GM21528 (cell line): ENCODE data around the gene DNAJC1.

Experiments
- ATAC-seq: cut with Tn5 transposase; IDR thresholded peaks from one replicate; pipeline ENCODE4 v1.9.1; 2021; ENCODE audit warnings: mild to moderate bottlenecking, moderate library complexity; ENCODE audit not compliant: unreplicated experiment, low FRiP score

The DNAJC1 gene

DNA sequence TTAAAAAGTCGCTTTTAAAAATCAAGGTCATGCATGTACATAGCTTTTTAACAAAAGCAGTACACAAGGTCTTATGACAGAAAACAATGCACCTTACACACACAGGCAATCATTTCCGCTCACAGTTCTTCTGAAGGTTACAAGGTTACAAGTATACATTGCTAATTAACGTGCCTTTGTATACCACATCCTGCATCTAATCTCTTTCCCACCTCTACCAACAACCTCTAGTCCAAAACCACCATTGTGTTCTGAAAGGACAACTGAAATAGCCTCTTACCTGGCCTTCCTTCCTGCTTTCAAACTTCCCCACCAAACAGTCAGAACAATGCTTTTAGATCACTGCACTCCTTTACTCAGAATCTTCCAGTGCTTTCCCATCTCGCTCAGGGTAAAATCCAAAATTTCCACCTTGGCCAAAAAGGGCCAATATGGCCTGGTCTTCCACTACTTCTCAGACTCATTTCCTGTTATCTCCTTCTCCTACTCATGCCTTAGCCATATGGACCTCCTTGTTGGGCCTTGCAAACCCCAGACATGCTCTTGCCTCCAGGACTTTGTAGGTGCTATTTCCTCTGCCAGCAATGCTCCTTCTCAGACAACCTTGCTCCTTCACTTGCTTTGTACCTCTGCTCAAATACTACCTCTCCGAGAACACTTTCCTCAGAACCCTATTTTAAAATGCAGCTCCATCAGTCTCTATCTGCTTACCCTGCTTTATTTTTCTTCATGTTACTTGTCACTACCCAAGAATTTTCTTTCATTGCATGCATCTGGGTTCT, 205.4 kb downstream of the DNAJC1 start:
- ATAC-seq = no peak

DNA sequence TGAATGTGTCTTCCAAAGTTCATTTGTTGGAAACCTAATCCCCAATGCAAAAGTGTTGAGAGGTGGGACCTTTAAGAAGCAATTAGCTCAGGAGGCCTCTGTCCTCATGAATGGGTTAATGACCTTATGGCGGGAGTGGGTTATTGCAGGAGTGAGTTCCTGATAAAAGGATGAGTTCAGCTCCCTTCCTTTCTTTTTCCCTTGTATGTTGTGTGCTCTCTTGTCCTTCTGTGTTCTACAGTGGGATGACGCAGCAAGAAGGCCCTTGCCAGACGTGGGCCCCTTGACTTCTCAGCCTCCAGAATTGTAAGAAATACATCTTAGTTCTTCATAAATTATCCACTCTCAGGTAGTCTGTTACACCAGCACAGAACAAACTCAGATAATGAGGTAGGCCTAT, 206.0 kb downstream of the DNAJC1 start:
- ATAC-seq = no peak

DNA sequence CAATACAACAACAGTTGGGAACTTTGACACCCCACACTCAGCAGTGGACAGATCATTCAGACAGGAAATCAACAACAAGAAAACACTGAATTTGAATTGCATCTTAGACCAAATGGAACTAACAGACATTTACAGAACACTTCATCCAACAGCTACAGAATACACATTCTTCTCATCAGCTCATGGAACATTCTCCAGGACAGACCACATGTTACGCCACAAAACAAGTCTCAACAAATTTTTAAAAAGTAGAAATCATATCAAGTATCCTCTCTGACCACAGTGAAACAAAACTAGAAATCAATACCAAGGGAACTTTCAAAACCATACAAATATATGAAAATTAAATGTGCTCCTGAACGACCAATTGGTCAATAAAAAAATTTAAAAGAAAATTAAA, 212.3 kb downstream of the DNAJC1 start:
- ATAC-seq = no peak

DNA sequence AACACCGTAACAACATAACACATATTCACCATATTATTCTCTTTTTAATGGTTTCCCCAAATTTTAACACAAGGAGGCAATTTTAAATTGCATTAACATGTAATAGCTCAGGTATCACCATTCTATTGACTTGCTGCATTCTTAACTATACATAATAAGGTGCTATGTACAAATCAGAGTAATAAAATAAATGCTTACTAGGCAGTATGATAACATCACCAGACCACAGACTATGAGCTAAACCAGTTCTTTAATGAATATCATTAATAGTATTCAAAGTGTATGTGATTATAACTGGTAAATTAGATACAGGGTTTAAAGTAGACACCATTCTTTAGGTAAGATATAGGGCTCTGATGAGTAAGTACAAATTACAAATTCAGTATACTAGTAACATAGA, 226.6 kb downstream of the DNAJC1 start:
- ATAC-seq = no peak

DNA sequence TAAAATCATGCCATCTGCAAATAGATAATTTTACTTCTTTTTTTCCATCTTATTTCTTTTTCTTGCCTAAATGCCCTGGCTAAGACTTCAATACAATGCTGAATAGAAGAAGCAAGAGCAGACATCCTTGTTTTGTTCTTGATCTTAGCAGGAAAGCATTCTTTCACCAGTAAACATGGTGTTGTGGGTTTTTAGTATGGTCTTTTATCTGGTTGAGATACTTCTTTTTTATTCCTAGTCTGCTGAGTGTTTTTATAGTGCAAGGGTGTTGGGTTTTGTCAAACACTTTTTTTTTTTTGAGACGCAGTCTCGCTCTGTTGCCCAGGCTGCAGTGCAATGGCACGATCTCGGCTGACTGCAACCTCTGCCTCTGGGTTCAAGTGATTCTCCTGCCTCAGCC, 232.3 kb downstream of the DNAJC1 start:
- no peak for ATAC-seq

DNA sequence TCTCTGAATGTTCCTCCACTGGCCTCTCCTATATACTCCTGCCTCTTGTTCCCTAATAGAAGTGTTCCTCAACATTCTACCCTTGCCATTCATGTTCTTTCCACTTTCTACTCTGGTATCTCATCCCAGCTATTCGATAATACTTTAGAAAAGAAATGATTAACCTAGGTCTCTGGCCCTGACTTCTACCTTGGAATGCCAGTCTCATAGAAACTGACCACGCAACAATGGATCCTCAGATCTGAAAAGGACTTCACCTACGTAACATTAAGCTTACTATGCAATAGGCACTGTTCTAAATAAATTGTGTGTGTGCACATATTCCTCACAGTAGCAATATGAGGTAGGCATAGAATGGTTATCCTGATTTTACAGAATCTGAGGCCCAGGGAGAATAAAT, 234.5 kb downstream of the DNAJC1 start:
- ATAC-seq = no peak

DNA sequence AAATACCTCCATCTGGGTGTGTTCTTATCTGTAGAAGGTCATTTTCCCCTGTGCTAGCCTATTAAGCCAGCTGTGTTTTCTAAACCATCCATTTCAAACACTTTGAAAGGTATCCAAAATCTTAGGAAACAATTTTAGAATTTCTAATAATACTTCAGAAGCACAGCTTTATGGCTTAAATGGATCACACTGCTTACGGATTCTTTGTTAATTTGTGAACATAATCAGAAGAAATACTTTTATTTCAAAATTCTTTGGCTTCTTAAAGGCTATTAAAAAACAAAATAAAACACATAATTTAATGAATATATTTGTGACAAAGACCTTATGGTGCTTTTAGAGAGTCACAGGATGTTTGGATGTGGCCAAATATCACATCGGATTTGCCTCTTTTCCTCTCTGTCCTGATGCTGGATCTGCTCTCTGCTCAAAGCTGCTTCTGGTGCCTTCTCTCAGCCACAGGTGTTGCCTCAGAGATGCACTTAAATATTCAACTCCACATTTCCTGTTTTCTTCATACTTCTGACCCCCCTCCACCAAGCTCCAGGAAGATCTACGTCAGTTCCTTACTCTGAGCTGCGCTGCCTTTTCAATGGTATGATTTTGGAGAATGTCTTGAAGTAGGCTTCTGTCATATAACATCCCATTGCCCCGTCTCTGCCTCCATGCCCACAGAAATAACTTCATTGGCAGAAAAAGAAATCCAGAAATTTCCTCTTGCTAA, 238.9 kb downstream of the DNAJC1 start:
- ATAC-seq = no peak

DNA sequence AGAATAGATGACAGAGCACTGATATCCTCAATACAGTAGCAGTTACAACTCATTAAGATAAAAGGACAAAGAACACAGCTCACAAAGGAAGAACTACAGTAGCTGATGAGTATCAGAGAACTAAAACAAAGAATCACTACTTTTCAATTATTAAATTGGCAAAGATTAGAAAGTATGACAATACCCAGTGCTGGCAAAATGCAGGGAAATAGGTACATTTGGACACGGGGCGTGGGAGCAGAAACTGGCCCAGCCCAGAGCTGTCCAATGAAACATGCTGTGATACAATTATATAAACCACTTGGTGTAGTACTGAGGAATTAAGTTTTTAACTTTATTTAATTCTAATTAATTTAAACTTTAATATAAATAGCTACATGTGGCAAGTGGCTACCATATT, 243.2 kb downstream of the DNAJC1 start:
- no peak for ATAC-seq

DNA sequence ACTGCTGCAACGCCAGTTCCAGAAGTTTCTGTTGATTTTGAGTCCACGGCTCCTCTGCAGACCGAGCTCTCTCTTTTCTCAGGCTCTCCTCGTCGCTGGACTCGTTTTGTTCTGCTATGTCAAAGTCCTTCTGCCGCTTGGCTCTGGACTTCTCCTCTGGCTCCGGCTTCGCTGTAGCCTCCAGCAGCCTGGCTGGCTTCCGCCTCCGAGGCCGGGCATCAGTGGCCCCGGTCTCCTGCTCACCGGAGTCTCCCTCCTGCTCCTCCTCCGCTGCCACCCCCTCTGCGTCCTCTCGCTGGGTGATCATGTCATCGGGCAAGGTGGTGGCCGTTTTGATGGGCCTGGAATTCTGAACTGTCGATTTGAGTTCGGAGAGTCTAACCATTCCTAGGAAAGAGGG, 244.3 kb downstream of the DNAJC1 start:
- no peak for ATAC-seq

DNA sequence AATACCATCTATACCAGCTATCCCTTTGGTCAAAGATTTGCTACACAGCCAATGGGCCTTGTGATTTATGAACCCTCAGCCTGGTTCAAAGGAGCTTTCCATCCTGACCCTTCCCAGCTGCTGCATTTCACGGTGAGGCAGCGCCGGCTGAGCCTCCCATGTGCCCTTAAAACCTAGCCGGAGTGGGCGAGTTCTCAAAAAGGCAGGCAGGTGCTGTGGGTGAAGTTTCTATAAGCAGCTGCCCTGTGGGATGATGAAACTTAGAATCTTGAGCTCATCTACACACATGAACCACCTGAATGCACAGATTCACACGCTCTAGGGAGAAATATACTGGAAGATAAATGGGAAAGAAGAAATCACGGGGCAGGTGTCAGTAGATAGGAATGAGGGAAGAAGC, 244.8 kb downstream of the DNAJC1 start:
- ATAC-seq = no peak

DNA sequence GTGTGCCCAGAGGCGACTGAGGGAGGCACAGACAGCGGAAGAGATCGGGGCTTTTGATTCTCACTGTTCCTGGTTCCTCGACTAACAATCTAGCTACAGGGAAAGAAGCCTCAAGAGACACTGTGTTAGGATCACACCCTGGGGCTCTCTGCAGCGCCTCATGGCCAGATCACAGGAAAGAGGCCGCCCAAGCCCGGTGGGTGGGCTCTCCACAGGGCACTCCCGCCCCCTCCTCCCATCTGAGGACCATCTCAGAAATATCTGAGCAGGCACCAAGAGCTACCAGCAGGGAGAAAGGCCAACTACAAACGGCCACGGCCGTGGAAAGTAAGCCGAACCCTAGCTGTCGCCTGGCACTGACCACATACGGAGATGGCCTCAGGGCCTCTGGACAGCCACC, 245.3 kb downstream of the DNAJC1 start:
- ATAC-seq = no peak

DNA sequence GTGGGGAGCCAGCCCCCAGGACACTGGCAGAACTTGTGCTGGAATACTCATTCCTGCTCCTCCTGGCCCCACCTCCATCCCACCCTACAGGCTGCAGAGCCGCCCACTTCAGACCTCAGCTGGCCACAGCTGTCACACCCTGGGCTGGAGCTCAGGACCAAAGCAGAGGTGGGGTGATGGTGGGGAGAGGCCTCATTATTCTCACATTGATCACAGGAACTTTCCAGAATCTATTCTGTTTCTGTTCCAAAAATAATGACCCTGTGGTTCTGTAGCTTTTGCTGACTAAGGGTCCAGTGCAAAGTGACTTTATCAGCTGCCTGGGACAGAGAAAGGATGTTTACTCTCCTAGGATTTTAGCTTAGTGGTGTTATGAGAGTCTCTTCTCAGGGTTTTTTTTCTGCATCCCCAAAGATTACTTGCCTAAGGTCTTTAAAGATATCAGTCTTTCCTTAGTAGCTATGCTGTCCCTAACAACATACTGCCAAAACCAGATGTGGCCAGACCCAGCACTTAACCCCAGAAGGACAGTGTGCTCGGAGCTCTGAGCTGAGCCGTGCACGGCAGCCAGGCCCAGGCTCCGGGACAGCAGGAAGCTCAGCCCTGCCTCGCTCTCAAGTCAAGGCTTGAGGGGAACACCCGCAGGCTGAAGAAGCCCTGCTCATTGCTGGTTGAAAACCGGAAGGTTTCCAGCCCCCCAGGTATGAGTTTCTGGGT, 246.2 kb downstream of the DNAJC1 start:
- ATAC-seq = no peak

DNA sequence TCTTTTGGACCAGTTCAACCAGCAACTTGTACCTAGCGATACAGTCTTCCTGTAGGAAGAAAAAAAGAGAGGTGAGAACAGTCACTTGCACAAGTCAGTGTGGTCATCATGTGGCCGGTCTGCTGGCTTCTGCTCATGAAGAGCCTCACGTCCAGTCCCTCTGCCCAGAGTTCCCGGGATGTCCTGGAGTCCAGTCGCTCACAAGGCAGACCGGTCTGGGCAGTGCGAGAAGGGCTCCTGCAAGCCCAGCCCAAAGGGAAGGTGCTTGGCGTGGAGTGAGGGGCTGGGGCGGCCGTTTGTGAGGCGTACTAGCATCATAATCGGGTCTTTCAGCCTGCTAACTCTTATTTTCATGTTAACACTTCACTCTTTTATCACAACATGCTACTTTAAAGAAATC, 246.8 kb downstream of the DNAJC1 start:
- ATAC-seq = no peak

DNA sequence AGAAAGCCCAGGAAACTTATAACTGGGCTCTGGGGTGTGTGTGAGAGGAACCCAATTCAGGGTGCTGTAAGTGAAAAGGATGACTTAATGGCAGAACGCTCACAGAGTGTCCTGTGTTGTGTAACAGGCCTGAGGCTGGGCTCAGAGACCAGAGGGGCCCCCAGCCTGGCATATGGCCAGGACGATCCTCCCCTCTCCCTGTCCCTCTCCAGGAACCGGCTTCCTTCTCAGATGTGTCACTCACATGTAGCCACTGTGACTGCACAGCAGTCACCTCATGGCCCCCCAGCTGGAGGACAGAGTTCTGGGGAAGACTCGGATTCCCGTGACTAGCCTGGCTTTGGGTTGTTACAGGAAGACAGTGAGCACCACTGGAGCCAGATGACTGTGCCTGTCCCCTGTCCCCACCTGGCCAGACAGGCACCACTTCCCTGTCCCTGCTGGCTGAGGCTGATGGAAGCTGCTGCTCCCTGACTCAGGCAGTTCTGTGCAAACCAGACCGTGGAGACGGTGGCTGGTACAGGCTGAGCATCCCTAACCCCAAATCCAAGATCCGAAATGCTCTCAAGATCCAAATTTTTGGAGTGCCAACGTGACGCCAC, 249.0 kb downstream of the DNAJC1 start:
- no peak for ATAC-seq

DNA sequence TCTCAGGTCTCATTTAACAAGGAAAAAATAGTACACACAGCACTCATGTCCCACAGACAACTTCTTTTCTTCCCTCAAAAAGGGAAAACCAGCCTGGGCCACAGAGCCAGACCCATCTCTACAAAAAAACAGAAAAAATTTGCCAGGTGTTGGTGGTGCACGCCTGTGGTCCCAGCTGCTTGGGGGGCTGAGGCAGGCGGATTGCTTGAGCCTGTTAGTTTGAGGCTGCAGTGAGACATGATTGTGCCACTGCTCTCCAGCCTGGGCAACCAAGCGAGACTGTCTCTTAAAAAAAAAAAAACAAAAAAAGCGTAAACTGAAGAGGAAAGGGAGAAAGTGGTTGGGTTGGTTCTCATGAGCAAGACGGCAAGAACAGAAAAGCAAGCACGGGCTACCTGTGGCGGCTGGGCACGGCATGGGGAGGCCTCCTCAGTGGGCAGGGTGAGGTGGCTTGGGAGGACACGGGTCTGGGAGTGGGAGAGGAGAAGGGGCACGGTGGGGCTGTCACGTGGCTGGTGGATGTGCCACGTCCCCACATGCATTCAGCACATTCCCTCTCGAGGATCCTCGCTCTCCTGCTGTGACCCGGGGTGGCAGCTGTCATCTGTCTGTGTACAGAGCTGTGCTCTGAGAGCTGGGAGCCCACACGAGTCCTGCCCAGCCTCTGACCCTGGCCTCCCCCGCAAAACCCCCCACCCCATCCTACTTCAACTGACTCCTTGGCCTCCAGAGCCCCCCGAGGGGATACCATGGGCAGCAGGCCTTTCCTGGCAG, 249.8 kb downstream of the DNAJC1 start:
- ATAC-seq = no peak

DNA sequence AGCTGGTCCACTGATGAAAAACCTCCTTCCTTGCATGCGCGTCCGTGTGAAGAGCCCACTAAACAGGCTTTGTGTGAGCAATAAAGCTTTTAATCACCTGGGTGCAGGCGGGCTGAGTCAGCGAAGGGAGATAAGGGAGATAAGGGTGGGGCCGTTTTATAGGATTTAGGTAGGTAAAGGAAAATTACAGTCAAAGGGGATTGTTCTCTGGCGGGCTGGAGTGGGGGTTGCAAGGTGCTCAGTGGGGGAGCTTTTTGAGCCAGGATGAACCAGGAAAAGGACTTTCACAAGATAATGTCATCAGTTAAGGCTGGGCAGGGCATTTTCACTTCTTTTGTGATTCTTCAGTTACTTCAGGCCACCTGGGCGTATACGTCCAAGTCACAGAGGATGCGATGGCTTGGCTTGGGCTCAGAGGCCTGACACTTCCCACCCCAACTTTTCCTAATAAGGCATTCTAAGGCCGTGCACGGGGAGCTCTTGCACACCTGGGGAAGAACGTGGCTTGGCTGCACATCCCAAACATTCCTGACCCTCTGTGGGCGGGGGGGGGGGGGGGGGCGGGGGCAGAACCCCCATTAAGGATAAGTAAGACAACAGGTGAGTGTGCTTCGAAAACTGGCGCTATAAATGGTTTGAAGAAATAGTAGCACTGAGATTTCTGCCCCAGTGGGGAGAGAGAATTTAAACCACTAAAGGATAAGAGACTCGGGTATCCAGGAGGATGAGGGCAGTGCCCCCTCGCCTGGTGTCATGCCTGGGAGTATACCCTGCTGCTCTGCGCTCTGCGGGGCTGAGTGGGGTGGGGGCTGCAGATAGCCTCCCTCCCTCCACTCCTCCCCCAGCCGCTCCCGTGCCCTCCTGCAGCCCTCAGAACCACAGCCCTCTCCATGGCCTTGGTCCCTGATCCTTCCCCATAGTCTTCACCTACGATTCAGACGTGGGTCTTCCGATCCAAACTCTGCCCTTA, 251.9 kb downstream of the DNAJC1 start:
- ATAC-seq = no peak

DNA sequence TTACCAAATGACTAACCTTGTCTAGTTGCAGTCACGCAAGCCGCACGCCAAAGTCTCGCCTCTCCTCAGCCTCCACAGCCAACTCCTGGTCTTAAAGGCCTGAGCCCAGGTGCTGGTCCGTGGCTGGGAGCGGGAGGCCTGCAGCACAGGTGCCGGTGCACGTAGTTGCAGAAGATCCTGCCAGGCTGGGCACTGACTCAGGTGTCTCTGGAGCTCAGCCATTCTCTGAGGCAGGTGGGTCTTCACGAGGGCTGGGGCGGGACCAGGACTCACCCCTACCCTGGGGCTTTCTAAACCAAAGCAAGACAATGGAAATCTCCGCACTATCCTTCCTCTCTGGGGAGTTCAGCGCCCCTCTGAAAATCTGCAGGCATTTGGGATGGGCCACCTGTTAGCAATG, 253.1 kb downstream of the DNAJC1 start:
- ATAC-seq = no peak

DNA sequence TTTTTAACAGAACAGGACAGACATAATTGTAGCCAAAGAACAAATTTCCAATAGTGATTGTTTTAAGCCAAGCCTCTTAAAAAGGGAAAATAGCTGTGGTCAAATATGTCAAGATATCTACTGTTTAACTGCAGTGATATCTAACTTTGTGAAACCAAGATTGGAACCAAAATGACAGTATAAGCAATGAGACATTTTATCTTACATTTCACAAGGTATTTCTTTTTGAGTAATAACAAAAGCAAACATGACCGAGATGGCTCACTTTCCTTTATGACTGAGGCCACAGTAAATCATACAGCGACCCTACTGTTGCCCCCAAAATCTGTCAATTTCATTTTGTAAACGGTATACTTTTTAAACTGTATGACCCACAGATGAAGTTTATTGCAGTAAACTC, 253.7 kb downstream of the DNAJC1 start:
- ATAC-seq = no peak

DNA sequence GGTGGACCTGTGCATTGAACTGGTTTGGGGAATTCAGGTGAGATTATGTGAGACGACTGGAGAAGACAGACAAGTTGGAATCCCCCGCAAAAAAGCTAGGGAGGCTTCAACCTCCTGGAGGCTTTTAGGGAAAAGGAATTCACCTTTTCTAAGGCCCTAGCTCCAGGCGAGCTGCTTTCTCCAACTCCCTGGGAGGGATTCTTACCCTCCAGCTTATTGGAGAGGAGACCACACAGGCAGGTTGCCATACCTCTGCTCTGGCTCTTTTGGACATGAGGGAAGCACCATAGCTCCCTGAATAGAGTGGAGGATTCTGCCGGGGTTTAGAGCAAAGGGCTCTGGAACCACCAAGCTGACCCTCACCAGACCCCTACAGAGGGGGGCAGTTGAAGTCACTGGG, 255.7 kb downstream of the DNAJC1 start:
- ATAC-seq = no peak
